Measurements from ENCODE around the gene ATCAY. TPM values are rescaled to one million over a fixed set of nuclear protein-coding genes. Genes with fewer than 3 reads are reported as not detected.

Gene ATCAY
- total RNA-seq, 1 experiment from 2014 or later: not detected

DNA sequence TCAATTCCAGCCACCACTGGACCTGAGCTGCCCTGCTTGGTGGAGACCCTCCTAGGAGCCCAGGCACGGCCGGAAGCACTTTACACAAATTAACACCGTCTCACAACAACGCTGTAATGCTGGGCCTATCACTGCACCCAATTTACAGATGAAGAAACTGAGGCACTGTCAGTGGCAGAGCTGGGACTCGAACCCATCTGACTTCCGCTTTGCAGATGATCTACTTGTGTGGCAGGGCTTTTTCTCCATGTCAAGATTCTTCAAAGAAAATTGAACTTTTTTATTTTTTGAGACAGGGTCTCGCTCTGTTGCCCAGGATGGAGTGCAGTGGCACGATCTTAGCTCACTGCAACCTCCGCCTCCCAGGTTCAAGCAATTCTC lies 45.4 kb upstream of the ATCAY start:
- POLR2A ChIA-PET (ENCODE audit: unreplicated experiment): no interaction called here
- CTCF ChIA-PET: no interaction called here

GRCh38 chr19:3836887-3837286 lies 43.6 kb upstream of the ATCAY start:
- Histone ChIP-seq H3K79me2 (ENCODE audit: low read length) (no peaks in the 10 kb centered on the region), H3K9me3 (ENCODE audit: low read length) (no peaks in the 10 kb centered on the region), H3K4me3 (ENCODE audit: low read length) (no peak overlapping the region), H3K9ac (ENCODE audit: low read length) (no peak overlapping the region), H3K4me1 (ENCODE audit: insufficient read depth, low read length) (no peaks in the 10 kb centered on the region), H4K20me1 (ENCODE audit: low read length) (no peaks in the 10 kb centered on the region), H3K9me2 (replicated peaks; ENCODE audit: low read length) (no peaks in the 10 kb centered on the region), H3F3A (ENCODE audit: low read length, unreplicated experiment) (no peaks in the 10 kb centered on the region), H2AFZ (ENCODE audit: low read length) (no peak overlapping the region), H3K4me2 (ENCODE audit: low read length) (no peak overlapping the region), H3K36me3 (ENCODE audit: low read depth, low read length) (no peaks in the 10 kb centered on the region), H3K27me3 (ENCODE audit: low read length) (no peaks in the 10 kb centered on the region), H3K27ac (ENCODE audit: low read length) (no peak overlapping the region)
- TF ChIP-seq, protein P1, sequence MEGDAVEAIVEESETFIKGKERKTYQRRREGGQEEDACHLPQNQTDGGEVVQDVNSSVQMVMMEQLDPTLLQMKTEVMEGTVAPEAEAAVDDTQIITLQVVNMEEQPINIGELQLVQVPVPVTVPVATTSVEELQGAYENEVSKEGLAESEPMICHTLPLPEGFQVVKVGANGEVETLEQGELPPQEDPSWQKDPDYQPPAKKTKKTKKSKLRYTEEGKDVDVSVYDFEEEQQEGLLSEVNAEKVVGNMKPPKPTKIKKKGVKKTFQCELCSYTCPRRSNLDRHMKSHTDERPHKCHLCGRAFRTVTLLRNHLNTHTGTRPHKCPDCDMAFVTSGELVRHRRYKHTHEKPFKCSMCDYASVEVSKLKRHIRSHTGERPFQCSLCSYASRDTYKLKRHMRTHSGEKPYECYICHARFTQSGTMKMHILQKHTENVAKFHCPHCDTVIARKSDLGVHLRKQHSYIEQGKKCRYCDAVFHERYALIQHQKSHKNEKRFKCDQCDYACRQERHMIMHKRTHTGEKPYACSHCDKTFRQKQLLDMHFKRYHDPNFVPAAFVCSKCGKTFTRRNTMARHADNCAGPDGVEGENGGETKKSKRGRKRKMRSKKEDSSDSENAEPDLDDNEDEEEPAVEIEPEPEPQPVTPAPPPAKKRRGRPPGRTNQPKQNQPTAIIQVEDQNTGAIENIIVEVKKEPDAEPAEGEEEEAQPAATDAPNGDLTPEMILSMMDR (conservative IDR thresholded peaks at IDR 0.05; ENCODE audit: low read depth, low read length): no peak
- no peak for TF ChIP-seq EZH2 (IDR thresholded peaks at IDR 0.05; ENCODE audit: low read length, unreplicated experiment)
- intact Hi-C loops (cut with micrococcal nuclease): no loop called here
- DNase-seq: no peak
- POLR2A ChIA-PET (ENCODE audit: unreplicated experiment): no interaction called here
- no peak for ATAC-seq
- CTCF ChIA-PET: no interaction called here
- BruUV-seq (replicated peaks): no TSS peak

More for the DNA sequence above, 45.4 kb upstream of the ATCAY start:
- H3K79me2 ChIP-seq (ENCODE audit: low read length): no peaks in the 10 kb centered on the region
- no peak overlapping the region for H3K27ac ChIP-seq (ENCODE audit: low read length)
- no peak overlapping the region for H3K9ac ChIP-seq (ENCODE audit: low read length)
- no peaks in the 10 kb centered on the region for H3K27me3 ChIP-seq (ENCODE audit: low read length)
- no peak overlapping the region for H3K4me3 ChIP-seq (ENCODE audit: low read length)
- H3K4me1 ChIP-seq (ENCODE audit: insufficient read depth, low read length): no peaks in the 10 kb centered on the region
- ATAC-seq: no peak
- H3K4me2 ChIP-seq (ENCODE audit: low read length): no peak overlapping the region
- H4K20me1 ChIP-seq (ENCODE audit: low read length): no peaks in the 10 kb centered on the region
- no peaks in the 10 kb centered on the region for H3K9me2 ChIP-seq (replicated peaks; ENCODE audit: low read length)
- TF ChIP-seq, protein P1 (conservative IDR thresholded peaks at IDR 0.05; ENCODE audit: low read depth, low read length): no peak
- TF ChIP-seq EZH2 (IDR thresholded peaks at IDR 0.05; ENCODE audit: low read length, unreplicated experiment) (no peak), EZH2phosphoT487 (IDR thresholded peaks at IDR 0.05; ENCODE audit: borderline replicate concordance, low read length) (no peak)
- no peaks in the 10 kb centered on the region for H3K36me3 ChIP-seq (ENCODE audit: low read depth, low read length)
- intact Hi-C loops (cut with micrococcal nuclease): no loop called here
- DNase-seq: no peak
- no peaks in the 10 kb centered on the region for H3K9me3 ChIP-seq (ENCODE audit: low read length)
- H3F3A ChIP-seq (ENCODE audit: low read length, unreplicated experiment): no peaks in the 10 kb centered on the region
- no TSS peak for BruUV-seq (replicated peaks)
- H2AFZ ChIP-seq (ENCODE audit: low read length): no peak overlapping the region

GRCh38 chr19:3837332-3837731 lies 43.2 kb upstream of the ATCAY start:
- H3F3A ChIP-seq (ENCODE audit: low read length, unreplicated experiment): no peaks in the 10 kb centered on the region
- H2AFZ ChIP-seq (ENCODE audit: low read length): no peak overlapping the region
- no peaks in the 10 kb centered on the region for H3K79me2 ChIP-seq (ENCODE audit: low read length)
- no peaks in the 10 kb centered on the region for H3K27me3 ChIP-seq (ENCODE audit: low read length)
- ChIA-PET POLR2A (ENCODE audit: unreplicated experiment) (no interaction called here), CTCF (no interaction called here)
- no peak overlapping the region for H3K9ac ChIP-seq (ENCODE audit: low read length)
- ATAC-seq: no peak
- no peak for TF ChIP-seq EZH2phosphoT487 (IDR thresholded peaks at IDR 0.05; ENCODE audit: borderline replicate concordance, low read length)
- TF ChIP-seq, protein P1 (conservative IDR thresholded peaks at IDR 0.05; ENCODE audit: low read depth, low read length): no peak
- TF ChIP-seq EZH2 (IDR thresholded peaks at IDR 0.05; ENCODE audit: low read length, unreplicated experiment): no peak
- no peak overlapping the region for H3K27ac ChIP-seq (ENCODE audit: low read length)
- H3K4me1 ChIP-seq (ENCODE audit: insufficient read depth, low read length): no peaks in the 10 kb centered on the region
- no peaks in the 10 kb centered on the region for H3K9me2 ChIP-seq (replicated peaks; ENCODE audit: low read length)
- DNase-seq: no peak
- H4K20me1 ChIP-seq (ENCODE audit: low read length): no peaks in the 10 kb centered on the region
- H3K9me3 ChIP-seq (ENCODE audit: low read length): no peaks in the 10 kb centered on the region
- BruUV-seq (replicated peaks): no TSS peak
- H3K4me3 ChIP-seq (ENCODE audit: low read length): no peak overlapping the region
- intact Hi-C loops (cut with micrococcal nuclease): no loop called here
- no peak overlapping the region for H3K4me2 ChIP-seq (ENCODE audit: low read length)
- H3K36me3 ChIP-seq (ENCODE audit: low read depth, low read length): no peaks in the 10 kb centered on the region
